Fibroblast of the aortic adventitia (primary cell): ENCODE data around the gene PRKCH. TPM values are rescaled to one million over a fixed set of nuclear protein-coding genes. Genes with fewer than 3 reads are reported as not detected.

Experiments
- DNase-seq: peaks from one replicate; pipeline ENCODE4 v3.0.0-alpha.2; 2010; ENCODE audit warnings: low read depth
- H3K4me3 ChIP-seq: 2 replicates; pipeline ENCODE4 v1.5.1; 2011; ENCODE audit warnings: low read depth, mild to moderate bottlenecking, control low read depth, low read length, moderate library complexity
- total RNA-seq: library from RNA; depleted of rRNA; stranded (reverse); fragments of >200 nt; gene quantifications from 2 replicates; pipeline ENCODE4 v1.2.3, GENCODE V29; 2012; ENCODE audit warnings: low replicate concordance
- TF ChIP-seq, protein P1 (sequence below): IDR thresholded peaks from 2 replicates; pipeline ENCODE4 v1.5.1; 2011; ENCODE audit warnings: mild to moderate bottlenecking, low read length, control low read depth, inconsistent platforms; ENCODE audit not compliant: insufficient read depth

Gene PRKCH
- total RNA-seq, 1 donor = 4.2 TPM

GRCh38 chr14:61535458-61535857, 214.1 kb downstream of the PRKCH start:
- no peak overlapping the region for H3K4me3 ChIP-seq
- TF ChIP-seq, protein P1, sequence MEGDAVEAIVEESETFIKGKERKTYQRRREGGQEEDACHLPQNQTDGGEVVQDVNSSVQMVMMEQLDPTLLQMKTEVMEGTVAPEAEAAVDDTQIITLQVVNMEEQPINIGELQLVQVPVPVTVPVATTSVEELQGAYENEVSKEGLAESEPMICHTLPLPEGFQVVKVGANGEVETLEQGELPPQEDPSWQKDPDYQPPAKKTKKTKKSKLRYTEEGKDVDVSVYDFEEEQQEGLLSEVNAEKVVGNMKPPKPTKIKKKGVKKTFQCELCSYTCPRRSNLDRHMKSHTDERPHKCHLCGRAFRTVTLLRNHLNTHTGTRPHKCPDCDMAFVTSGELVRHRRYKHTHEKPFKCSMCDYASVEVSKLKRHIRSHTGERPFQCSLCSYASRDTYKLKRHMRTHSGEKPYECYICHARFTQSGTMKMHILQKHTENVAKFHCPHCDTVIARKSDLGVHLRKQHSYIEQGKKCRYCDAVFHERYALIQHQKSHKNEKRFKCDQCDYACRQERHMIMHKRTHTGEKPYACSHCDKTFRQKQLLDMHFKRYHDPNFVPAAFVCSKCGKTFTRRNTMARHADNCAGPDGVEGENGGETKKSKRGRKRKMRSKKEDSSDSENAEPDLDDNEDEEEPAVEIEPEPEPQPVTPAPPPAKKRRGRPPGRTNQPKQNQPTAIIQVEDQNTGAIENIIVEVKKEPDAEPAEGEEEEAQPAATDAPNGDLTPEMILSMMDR = no peak

DNA sequence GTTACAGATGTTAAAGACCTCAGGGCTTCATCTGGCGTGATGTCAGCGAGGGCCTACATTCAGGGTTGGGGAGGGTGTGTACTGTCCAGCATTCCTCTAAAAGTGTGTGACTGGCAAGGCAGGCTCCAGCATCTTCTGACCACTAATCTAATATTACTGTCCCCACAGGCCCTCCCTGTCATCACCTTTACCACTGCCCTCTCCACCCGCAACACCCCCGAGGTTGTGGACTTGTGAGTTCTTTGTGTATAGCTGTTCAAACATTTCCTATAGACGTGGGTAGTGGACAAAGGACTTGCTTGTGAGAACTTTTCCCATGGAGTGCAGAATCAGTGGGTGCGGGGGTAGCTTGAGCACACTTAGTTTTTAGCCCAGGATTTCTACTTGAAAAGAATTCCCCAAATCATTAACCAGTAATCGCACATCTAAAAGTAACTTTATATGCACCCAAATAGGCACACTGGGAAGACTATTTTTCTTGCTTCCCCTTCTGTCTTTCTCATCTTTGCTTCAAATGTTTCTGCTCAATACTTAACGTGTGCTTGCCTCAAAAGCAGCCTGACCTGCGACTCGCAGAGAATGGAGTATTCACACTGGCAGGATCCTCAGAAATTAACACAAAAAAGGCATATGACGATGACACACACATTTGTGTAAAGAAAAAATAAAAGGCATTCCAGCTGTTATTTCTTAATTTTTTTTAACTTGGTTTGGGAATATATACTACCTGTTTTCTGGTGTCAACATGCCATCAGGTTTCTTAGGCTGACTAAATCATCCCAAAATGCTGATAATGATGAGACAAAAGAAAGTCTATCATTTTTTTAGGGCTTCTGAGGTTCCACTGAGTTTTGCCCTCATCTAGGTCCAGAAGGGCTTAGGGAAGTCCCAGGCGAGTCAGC, 215.5 kb downstream of the PRKCH start:
- TF ChIP-seq, protein P1 = no peak
- H3K4me3 ChIP-seq = no peak overlapping the region
- DNase-seq = no peak

More at GRCh38 chr14:61535458-61535857, 214.1 kb downstream of the PRKCH start:
- no peak for DNase-seq

- H3K4me3 ChIP-seq = no peak overlapping the region
- TF ChIP-seq, protein P1 = no peak
- DNase-seq = peak; percentile 93
Measured at GRCh38 chr14:61537563-61538463, 216.4 kb downstream of the PRKCH start.

- no peak overlapping the region for H3K4me3 ChIP-seq
- TF ChIP-seq, protein P1 = no peak
- DNase-seq = peak; percentile 57
Measured at GRCh38 chr14:61538464-61539022, 217.2 kb downstream of the PRKCH start.

GRCh38 chr14:61539631-61540030, 218.3 kb downstream of the PRKCH start:
- TF ChIP-seq, protein P1 = no peak
- no peak overlapping the region for H3K4me3 ChIP-seq
- no peak for DNase-seq

- no peak overlapping the region for H3K4me3 ChIP-seq
- no peak for DNase-seq
- TF ChIP-seq, protein P1 = no peak
Measured at GRCh38 chr14:61540931-61541330, 219.6 kb downstream of the PRKCH start.
